Neuron (in vitro differentiated cells): ENCODE data around the gene NTSR1.

Source experiments
- H2AFZ ChIP-seq: one replicate; pipeline ENCODE4 v1.6.1; 2013; ENCODE audit warnings: low read depth, mild to moderate bottlenecking, inconsistent platforms, low read length, moderate library complexity
- H3K27me3 ChIP-seq: one replicate; pipeline ENCODE4 v1.6.1; 2013; ENCODE audit warnings: low read length; ENCODE audit not compliant: insufficient read depth
- H3K36me3 ChIP-seq: one replicate; pipeline ENCODE4 v1.6.1; 2013; ENCODE audit warnings: low read length; ENCODE audit not compliant: insufficient read depth
- H3K4me1 ChIP-seq: one replicate; pipeline ENCODE4 v1.6.1; 2013; ENCODE audit warnings: low read length; ENCODE audit not compliant: insufficient read depth
- H3K4me3 ChIP-seq: 2 replicates; pipeline ENCODE4 v1.5.1; 2013; ENCODE audit warnings: mild to moderate bottlenecking, low read length, moderate library complexity
- H3K9me3 ChIP-seq: one replicate; pipeline ENCODE4 v1.6.1; 2013; ENCODE audit warnings: low read length

NTSR1 gene

GRCh38 chr20:62776692-62777527 is 68.3 kb downstream of the NTSR1 start:
- no peaks in the 10 kb centered on the region for H3K36me3 ChIP-seq
- H3K4me3 ChIP-seq = no peak overlapping the region
- H2AFZ ChIP-seq = no peak overlapping the region
- peaks cover 39% of the 10 kb centered on the region for H3K4me1 ChIP-seq
- no peaks in the 10 kb centered on the region for H3K9me3 ChIP-seq
- no peaks in the 10 kb centered on the region for H3K27me3 ChIP-seq

GRCh38 chr20:62777528-62777830 is 68.8 kb downstream of the NTSR1 start:
- no peak overlapping the region for H2AFZ ChIP-seq
- no peaks in the 10 kb centered on the region for H3K27me3 ChIP-seq
- no peak overlapping the region for H3K4me3 ChIP-seq
- H3K4me1 ChIP-seq = peaks cover 33% of the 10 kb centered on the region
- H3K36me3 ChIP-seq = no peaks in the 10 kb centered on the region
- H3K9me3 ChIP-seq = no peaks in the 10 kb centered on the region

DNA sequence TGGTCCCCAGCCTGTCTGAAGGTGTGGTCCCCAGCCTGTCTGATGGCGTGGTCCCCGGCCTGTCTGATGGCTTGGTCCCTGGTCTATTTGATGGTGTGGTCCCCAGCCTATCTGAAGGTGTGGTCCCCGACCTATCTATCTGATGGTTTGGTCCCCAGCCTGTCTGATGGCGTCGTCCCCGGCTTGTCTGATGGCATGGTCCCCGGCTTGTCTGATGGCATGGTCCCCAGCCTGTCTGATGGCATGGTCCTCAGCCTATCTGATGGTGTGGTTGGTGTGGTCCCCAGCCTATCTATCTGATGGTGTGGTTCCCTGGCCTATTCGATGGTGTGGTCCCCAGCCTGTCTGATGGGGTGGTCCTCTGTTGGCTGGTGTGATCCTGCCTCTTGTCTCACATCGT is 69.4 kb downstream of the NTSR1 start:
- H3K36me3 ChIP-seq = no peaks in the 10 kb centered on the region
- no peaks in the 10 kb centered on the region for H3K27me3 ChIP-seq

DNA sequence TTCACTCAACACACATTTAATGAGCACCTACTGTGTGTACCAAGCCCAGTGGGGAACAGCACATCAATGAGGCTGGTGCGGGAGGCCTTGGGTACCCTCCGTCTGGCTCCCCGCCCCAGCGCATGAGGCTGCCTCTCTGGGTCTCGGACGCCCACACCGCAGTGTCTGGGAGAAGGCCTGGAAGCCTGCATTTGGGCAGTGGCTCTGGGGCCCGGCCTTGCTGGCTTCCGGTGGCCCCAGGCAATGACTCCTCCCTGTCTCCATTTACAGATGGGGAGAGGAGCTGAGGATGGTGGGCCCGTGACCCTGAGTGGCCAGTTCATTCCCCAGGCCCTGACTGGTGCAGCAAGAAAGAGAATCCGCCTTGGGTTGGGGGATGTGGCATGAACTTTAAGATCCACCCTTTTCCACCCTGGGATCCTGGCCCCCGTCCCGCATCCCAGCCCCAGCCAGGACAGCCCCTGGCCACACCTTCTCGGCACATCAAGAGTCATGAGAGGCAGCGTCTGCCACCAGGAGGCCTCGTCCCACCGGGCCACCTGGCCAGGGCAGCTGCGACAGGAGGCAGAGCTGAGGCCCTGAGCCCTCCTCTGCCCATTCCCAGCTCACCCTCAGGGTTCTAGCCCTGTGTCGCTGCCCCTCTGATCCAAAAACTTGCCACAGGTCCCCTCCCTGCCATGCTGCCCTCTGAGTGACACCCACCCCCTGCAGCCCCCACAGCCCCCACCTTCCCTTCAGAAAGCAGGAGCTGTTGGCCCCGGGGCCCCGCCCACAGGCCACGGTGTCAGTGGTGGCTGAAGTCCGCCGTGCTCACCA is 70.2 kb downstream of the NTSR1 start:
- H3K27me3 ChIP-seq = no peaks in the 10 kb centered on the region
- no peaks in the 10 kb centered on the region for H3K36me3 ChIP-seq
- no peak overlapping the region for H3K4me3 ChIP-seq
- H2AFZ ChIP-seq = no peak overlapping the region
- H3K4me1 ChIP-seq = peaks cover 20% of the 10 kb centered on the region
- H3K9me3 ChIP-seq = no peaks in the 10 kb centered on the region

More for the DNA sequence above, 69.4 kb downstream of the NTSR1 start:
- H3K4me3 ChIP-seq = no peak overlapping the region
- H2AFZ ChIP-seq = no peak overlapping the region
- peaks cover 28% of the 10 kb centered on the region for H3K4me1 ChIP-seq
- H3K9me3 ChIP-seq = no peaks in the 10 kb centered on the region

- peaks cover 15% of the 10 kb centered on the region for H3K4me1 ChIP-seq
- H3K36me3 ChIP-seq = no peaks in the 10 kb centered on the region
- H3K4me3 ChIP-seq = no peak overlapping the region
- no peaks in the 10 kb centered on the region for H3K9me3 ChIP-seq
- H3K27me3 ChIP-seq = no peaks in the 10 kb centered on the region
- no peak overlapping the region for H2AFZ ChIP-seq
Observed at GRCh38 chr20:62779417-62779685, 70.7 kb downstream of the NTSR1 start.

- Histone ChIP-seq H3K4me1 (peaks cover 6% of the 10 kb centered on the region), H2AFZ (no peak overlapping the region), H3K36me3 (no peaks in the 10 kb centered on the region), H3K27me3 (no peaks in the 10 kb centered on the region), H3K4me3 (no peak overlapping the region), H3K9me3 (no peaks in the 10 kb centered on the region)
Observed at GRCh38 chr20:62780204-62780603, 71.6 kb downstream of the NTSR1 start.

DNA sequence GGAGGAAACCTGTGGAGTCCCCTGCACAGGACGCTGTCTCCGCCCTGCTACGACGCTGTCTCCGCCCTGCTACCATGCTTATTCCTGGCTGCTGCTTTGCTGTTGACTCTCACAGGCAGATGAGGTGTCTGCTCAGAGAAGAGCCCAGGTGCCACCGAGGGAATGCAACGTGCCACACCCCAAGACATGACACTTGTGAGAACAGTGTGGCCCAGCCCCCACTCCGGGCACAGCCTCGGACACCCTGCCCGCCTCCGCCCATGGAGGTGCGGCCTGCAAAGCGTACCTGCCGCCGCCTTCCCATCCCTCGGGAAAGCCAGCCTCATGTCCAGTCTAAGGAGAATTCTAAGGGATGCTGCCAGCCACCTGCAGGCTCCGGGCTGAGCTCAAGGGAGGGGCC is 72.1 kb downstream of the NTSR1 start:
- Histone ChIP-seq H2AFZ (no peak overlapping the region), H3K9me3 (no peaks in the 10 kb centered on the region), H3K4me3 (no peak overlapping the region), H3K36me3 (no peaks in the 10 kb centered on the region), H3K27me3 (no peaks in the 10 kb centered on the region), H3K4me1 (peaks cover 1% of the 10 kb centered on the region)

GRCh38 chr20:62782149-62782892 is 73.7 kb downstream of the NTSR1 start:
- H2AFZ ChIP-seq = no peak overlapping the region
- no peak overlapping the region for H3K4me3 ChIP-seq
- H3K9me3 ChIP-seq = no peaks in the 10 kb centered on the region
- H3K27me3 ChIP-seq = no peaks in the 10 kb centered on the region
- H3K36me3 ChIP-seq = no peaks in the 10 kb centered on the region
- no peaks in the 10 kb centered on the region for H3K4me1 ChIP-seq

- H3K4me3 ChIP-seq = no peak overlapping the region
- no peaks in the 10 kb centered on the region for H3K27me3 ChIP-seq
- H3K9me3 ChIP-seq = no peaks in the 10 kb centered on the region
- no peaks in the 10 kb centered on the region for H3K4me1 ChIP-seq
- H2AFZ ChIP-seq = no peak overlapping the region
- no peaks in the 10 kb centered on the region for H3K36me3 ChIP-seq
Observed at GRCh38 chr20:62782893-62783278, 74.2 kb downstream of the NTSR1 start.

DNA sequence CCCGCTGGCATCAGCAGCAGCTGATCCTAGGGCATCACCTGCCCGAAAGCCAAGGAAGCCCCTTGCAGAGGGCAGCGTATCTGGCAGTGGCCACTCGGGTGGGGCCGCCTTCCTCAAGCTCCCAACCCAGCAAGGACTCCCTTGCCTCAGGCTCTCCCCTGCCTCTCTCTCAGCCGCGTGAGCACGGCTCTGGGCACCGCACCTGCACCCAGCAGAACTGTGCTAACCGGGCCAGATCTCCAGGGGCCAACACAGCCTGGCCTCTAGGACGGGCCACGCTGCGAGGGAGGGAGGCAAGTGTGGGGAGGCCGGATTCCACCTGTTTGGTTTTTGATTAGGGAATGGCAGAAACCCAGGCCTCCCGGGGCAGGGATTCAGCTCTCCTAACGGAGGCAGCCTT is 75.9 kb downstream of the NTSR1 start:
- no peak overlapping the region for H2AFZ ChIP-seq
- H3K27me3 ChIP-seq = no peaks in the 10 kb centered on the region
- H3K36me3 ChIP-seq = no peaks in the 10 kb centered on the region
- H3K4me1 ChIP-seq = no peaks in the 10 kb centered on the region
- no peak overlapping the region for H3K4me3 ChIP-seq
- no peaks in the 10 kb centered on the region for H3K9me3 ChIP-seq

DNA sequence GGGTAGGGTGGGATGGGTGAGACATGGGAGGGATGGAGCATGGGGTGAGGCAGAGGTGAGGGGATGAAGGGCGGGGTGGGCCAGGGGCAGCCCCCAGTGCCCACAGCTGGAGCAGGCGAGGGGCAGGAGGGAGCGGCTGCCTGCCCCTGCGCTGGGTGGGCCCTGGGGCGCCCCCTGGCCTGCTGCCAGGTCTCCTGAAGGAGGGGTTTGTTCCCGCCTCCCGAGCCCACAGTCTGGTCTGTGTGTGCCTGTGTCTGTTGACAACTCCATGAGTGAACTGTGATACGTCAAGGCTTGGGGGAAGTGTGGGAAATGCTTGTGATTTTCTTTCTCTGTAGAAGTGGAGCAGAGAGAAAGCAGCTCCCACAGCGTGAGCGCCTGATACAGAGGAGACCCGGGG is 76.8 kb downstream of the NTSR1 start:
- H3K27me3 ChIP-seq = no peaks in the 10 kb centered on the region
- H2AFZ ChIP-seq = no peak overlapping the region
- H3K4me1 ChIP-seq = no peaks in the 10 kb centered on the region
- no peaks in the 10 kb centered on the region for H3K9me3 ChIP-seq
- no peak overlapping the region for H3K4me3 ChIP-seq
- H3K36me3 ChIP-seq = no peaks in the 10 kb centered on the region

GRCh38 chr20:62786157-62786556 is 77.5 kb downstream of the NTSR1 start:
- Histone ChIP-seq H3K9me3 (no peaks in the 10 kb centered on the region), H2AFZ (no peak overlapping the region), H3K27me3 (no peaks in the 10 kb centered on the region), H3K36me3 (no peaks in the 10 kb centered on the region), H3K4me3 (no peak overlapping the region), H3K4me1 (peaks cover under 1% of the 10 kb centered on the region)

GRCh38 chr20:62787321-62787720 is 78.7 kb downstream of the NTSR1 start:
- no peak overlapping the region for H3K4me3 ChIP-seq
- H3K27me3 ChIP-seq = no peaks in the 10 kb centered on the region
- no peaks in the 10 kb centered on the region for H3K36me3 ChIP-seq
- no peak overlapping the region for H2AFZ ChIP-seq
- H3K9me3 ChIP-seq = no peaks in the 10 kb centered on the region
- peaks cover 1% of the 10 kb centered on the region for H3K4me1 ChIP-seq
